ENCODE measurements around the gene VLDLR. TPM values are rescaled to one million over a fixed set of nuclear protein-coding genes. Genes with fewer than 3 reads are reported as not detected.

Gene VLDLR
- total RNA-seq, 1 donor from 2014 or later: 28.5 TPM

- TF ChIP-seq CTCF (IDR thresholded peaks at IDR 0.05; ENCODE audit: insufficient read depth, low read length, poor library complexity, severe bottlenecking): no peak
- Histone ChIP-seq H3K4me3 (ENCODE audit: low read depth, low read length) (no peak overlapping the region), H3K36me3 (ENCODE audit: control insufficient read depth, insufficient read depth, low read length) (no peaks in the 10 kb centered on the region), H3K27me3 (ENCODE audit: control insufficient read depth, insufficient read depth, low read length) (no peaks in the 10 kb centered on the region)
- no peak for DNase-seq (ENCODE audit: low read depth)
Observed at GRCh38 chr9:2664174-2665065, 42.8 kb downstream of the VLDLR start.

GRCh38 chr9:2666569-2666968 lies 45.0 kb downstream of the VLDLR start:
- no peaks in the 10 kb centered on the region for H3K36me3 ChIP-seq (ENCODE audit: control insufficient read depth, insufficient read depth, low read length)
- no peak for TF ChIP-seq CTCF (IDR thresholded peaks at IDR 0.05; ENCODE audit: insufficient read depth, low read length, poor library complexity, severe bottlenecking)
- no peak overlapping the region for H3K4me3 ChIP-seq (ENCODE audit: low read depth, low read length)
- DNase-seq (ENCODE audit: low read depth): no peak
- no peaks in the 10 kb centered on the region for H3K27me3 ChIP-seq (ENCODE audit: control insufficient read depth, insufficient read depth, low read length)

GRCh38 chr9:2673161-2673560 lies 51.6 kb downstream of the VLDLR start:
- no peak for DNase-seq (ENCODE audit: low read depth)
- TF ChIP-seq CTCF (IDR thresholded peaks at IDR 0.05; ENCODE audit: insufficient read depth, low read length, poor library complexity, severe bottlenecking): no peak
- no peak overlapping the region for H3K4me3 ChIP-seq (ENCODE audit: low read depth, low read length)
- H3K27me3 ChIP-seq (ENCODE audit: control insufficient read depth, insufficient read depth, low read length): no peaks in the 10 kb centered on the region
- no peaks in the 10 kb centered on the region for H3K36me3 ChIP-seq (ENCODE audit: control insufficient read depth, insufficient read depth, low read length)

GRCh38 chr9:2674141-2674824 lies 52.7 kb downstream of the VLDLR start:
- H3K4me3 ChIP-seq (ENCODE audit: low read depth, low read length): no peak overlapping the region
- no peaks in the 10 kb centered on the region for H3K36me3 ChIP-seq (ENCODE audit: control insufficient read depth, insufficient read depth, low read length)
- no peak for DNase-seq (ENCODE audit: low read depth)
- H3K27me3 ChIP-seq (ENCODE audit: control insufficient read depth, insufficient read depth, low read length): no peaks in the 10 kb centered on the region
- no peak for TF ChIP-seq CTCF (IDR thresholded peaks at IDR 0.05; ENCODE audit: insufficient read depth, low read length, poor library complexity, severe bottlenecking)

- no peaks in the 10 kb centered on the region for H3K36me3 ChIP-seq (ENCODE audit: control insufficient read depth, insufficient read depth, low read length)
- no peak overlapping the region for H3K4me3 ChIP-seq (ENCODE audit: low read depth, low read length)
- DNase-seq (ENCODE audit: low read depth): no peak
- TF ChIP-seq CTCF (IDR thresholded peaks at IDR 0.05; ENCODE audit: insufficient read depth, low read length, poor library complexity, severe bottlenecking): no peak
- no peaks in the 10 kb centered on the region for H3K27me3 ChIP-seq (ENCODE audit: control insufficient read depth, insufficient read depth, low read length)
Observed at GRCh38 chr9:2675834-2676233, 54.2 kb downstream of the VLDLR start.
